ENCODE results near the gene DNAJC5. TPM values are rescaled to one million over a fixed set of nuclear protein-coding genes. Genes with fewer than 3 reads are reported as not detected.

DNAJC5 gene
- total RNA-seq, 1 donor from 2014 or later, result 82.6 TPM

- DNase-seq (ENCODE audit: low read depth), result no peak
These were observed 10.2 kb upstream of the DNAJC5 start for GRCh38 chr20:63884506-63885263.

GRCh38 chr20:63885264-63886053 lies 9.5 kb upstream of the DNAJC5 start:
- DNase-seq (ENCODE audit: low read depth), result no peak

- no peak for DNase-seq (ENCODE audit: low read depth)
These were observed 8.9 kb upstream of the DNAJC5 start for GRCh38 chr20:63886054-63886419.

GRCh38 chr20:63886921-63887320 lies 8.0 kb upstream of the DNAJC5 start:
- no peak for DNase-seq (ENCODE audit: low read depth)

- no peak for DNase-seq (ENCODE audit: low read depth)
These were observed 5.4 kb upstream of the DNAJC5 start for GRCh38 chr20:63889241-63890200.

GRCh38 chr20:63890201-63890576 lies 4.7 kb upstream of the DNAJC5 start:
- no peak for DNase-seq (ENCODE audit: low read depth)

- DNase-seq (ENCODE audit: low read depth), result no peak
These were observed 4.3 kb upstream of the DNAJC5 start for GRCh38 chr20:63890616-63891015.

GRCh38 chr20:63891061-63892002 lies 3.6 kb upstream of the DNAJC5 start:
- DNase-seq (ENCODE audit: low read depth), result no peak

GRCh38 chr20:63892402-63892801 lies 2.5 kb upstream of the DNAJC5 start:
- DNase-seq (ENCODE audit: low read depth), result no peak

- no peak for DNase-seq (ENCODE audit: low read depth)
These were observed 948 bp upstream of the DNAJC5 start for GRCh38 chr20:63893999-63894357.

GRCh38 chr20:63895202-63895951 lies 451 bp downstream of the DNAJC5 start:
- no peak for DNase-seq (ENCODE audit: low read depth)

GRCh38 chr20:63895952-63896263 lies 982 bp downstream of the DNAJC5 start:
- peak; percentile 47 for DNase-seq (ENCODE audit: low read depth)

- DNase-seq (ENCODE audit: low read depth), result peak; percentile 33
These were observed 1.6 kb downstream of the DNAJC5 start for GRCh38 chr20:63896264-63897105.

GRCh38 chr20:63897978-63898561 lies 3.1 kb downstream of the DNAJC5 start:
- no peak for DNase-seq (ENCODE audit: low read depth)

GRCh38 chr20:63898882-63899558 lies 4.1 kb downstream of the DNAJC5 start:
- no peak for DNase-seq (ENCODE audit: low read depth)

GRCh38 chr20:63900413-63900812 lies 5.5 kb downstream of the DNAJC5 start:
- no peak for DNase-seq (ENCODE audit: low read depth)

GRCh38 chr20:63903796-63904561 lies 9.1 kb downstream of the DNAJC5 start:
- no peak for DNase-seq (ENCODE audit: low read depth)
